ENCODE results near the gene SAFB.
"Not testable (repeated sequence)": the region's sequence is repeated elsewhere in the genome, so short reads cannot be mapped to it uniquely, and the experiment has no call there.

Gene SAFB

GRCh38 chr19:5695649-5696195, 72.8 kb downstream of the SAFB start:
- TF ChIP-seq Cebpa-rat (IDR thresholded peaks at IDR 0.05) = no peak
- H3K4me2 ChIP-seq = no peak overlapping the region
- no peaks in the 10 kb centered on the region for H3K9me3 ChIP-seq
- peaks cover 88% of the 10 kb centered on the region for H3K36me3 ChIP-seq
- no peak overlapping the region for H3K27ac ChIP-seq
- no peaks in the 10 kb centered on the region for H3K27me3 ChIP-seq
- peaks cover 100% of the 10 kb centered on the region for H4K20me1 ChIP-seq
- no peak overlapping the region for H3K4me3 ChIP-seq
- peaks cover 41% of the 10 kb centered on the region for H3K4me1 ChIP-seq
- no peak overlapping the region for H3K9ac ChIP-seq

DNA sequence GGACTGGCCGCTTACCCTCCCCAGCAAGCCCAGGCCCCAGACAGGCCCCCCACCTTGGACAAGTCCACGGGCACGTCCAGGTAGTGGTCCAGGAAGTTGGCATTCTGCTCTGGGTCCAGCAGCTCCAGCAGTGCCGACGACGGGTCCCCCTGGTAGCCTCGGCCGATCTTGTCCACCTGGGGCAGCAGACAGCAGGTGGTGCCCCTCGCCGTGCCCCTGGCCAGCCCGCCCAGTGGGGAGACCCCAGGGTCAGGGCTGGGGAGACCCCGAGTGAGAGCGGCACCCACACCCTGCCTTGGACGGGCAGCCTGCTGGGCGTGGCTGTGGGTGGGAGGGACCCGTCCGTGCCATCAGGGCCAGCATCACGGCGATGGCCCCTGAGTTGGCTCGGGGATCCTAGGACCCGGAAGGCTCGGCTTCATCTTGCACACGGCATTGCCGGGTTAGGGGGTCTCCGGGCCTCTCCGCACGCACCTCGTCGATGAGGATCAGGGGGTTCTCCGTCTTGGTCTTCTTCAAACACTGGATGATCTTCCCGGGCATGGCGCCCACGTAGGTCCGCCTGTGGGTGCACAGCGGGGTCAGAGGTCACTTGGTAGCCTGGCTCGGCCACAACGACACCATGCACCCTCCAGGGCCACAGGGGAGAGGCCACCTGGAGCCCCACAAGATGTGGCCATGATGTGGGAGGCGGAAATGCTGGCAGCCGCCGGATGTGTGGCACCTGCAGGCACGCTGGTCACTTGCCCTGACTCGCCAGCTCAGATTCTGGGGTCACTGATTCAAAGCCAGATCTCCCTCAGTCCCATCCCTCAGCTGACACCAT, 73.5 kb downstream of the SAFB start:
- TF ChIP-seq Cebpa-rat (IDR thresholded peaks at IDR 0.05) = no peak
- no peak overlapping the region for H3K4me3 ChIP-seq
- H3K27ac ChIP-seq = no peak overlapping the region
- H3K9me3 ChIP-seq = no peaks in the 10 kb centered on the region
- H3K27me3 ChIP-seq = no peaks in the 10 kb centered on the region
- H3K4me1 ChIP-seq = peaks cover 44% of the 10 kb centered on the region
- no peak overlapping the region for H3K4me2 ChIP-seq
- H3K9ac ChIP-seq = no peak overlapping the region
- H4K20me1 ChIP-seq = peaks cover 100% of the 10 kb centered on the region
- peaks cover 94% of the 10 kb centered on the region for H3K36me3 ChIP-seq

GRCh38 chr19:5697022-5697889, 74.4 kb downstream of the SAFB start:
- Histone ChIP-seq H4K20me1 (peaks cover 92% of the 10 kb centered on the region), H3K27ac (no peak overlapping the region), H3K36me3 (peaks cover 94% of the 10 kb centered on the region), H3K4me2 (no peak overlapping the region), H3K4me1 (peaks cover 37% of the 10 kb centered on the region), H3K9me3 (no peaks in the 10 kb centered on the region; the same call in 1 of the 2 replicates), H3K4me3 (no peak overlapping the region), H3K9ac (no peak overlapping the region), H3K27me3 (no peaks in the 10 kb centered on the region)
- no peak for TF ChIP-seq Cebpa-rat (IDR thresholded peaks at IDR 0.05)

- Histone ChIP-seq H3K27ac (no peak overlapping the region), H3K9ac (no peak overlapping the region), H3K4me1 (peaks cover 31% of the 10 kb centered on the region), H3K36me3 (peaks cover 89% of the 10 kb centered on the region), H3K4me2 (peak overlapping the region; percentile 61), H3K9me3 (peaks cover under 1% of the 10 kb centered on the region; the same call in 1 of the 2 replicates), H3K27me3 (no peaks in the 10 kb centered on the region), H3K4me3 (no peak overlapping the region), H4K20me1 (peaks cover 84% of the 10 kb centered on the region)
- TF ChIP-seq Cebpa-rat (IDR thresholded peaks at IDR 0.05) = no peak
Measured at GRCh38 chr19:5697890-5698634, 75.2 kb downstream of the SAFB start.

GRCh38 chr19:5698635-5699422, 75.9 kb downstream of the SAFB start:
- peaks cover 82% of the 10 kb centered on the region for H4K20me1 ChIP-seq
- no peak overlapping the region for H3K9ac ChIP-seq

GRCh38 chr19:5700455-5701092, 77.7 kb downstream of the SAFB start:
- TF ChIP-seq Cebpa-rat (IDR thresholded peaks at IDR 0.05) = no peak
- Histone ChIP-seq H3K36me3 (peaks cover 89% of the 10 kb centered on the region), H3K4me2 (no peak overlapping the region), H3K9me3 (peaks cover 6% of the 10 kb centered on the region; the same call in 1 of the 2 replicates), H3K27ac (no peak overlapping the region), H4K20me1 (peaks cover 82% of the 10 kb centered on the region), H3K9ac (no peak overlapping the region), H3K4me1 (peaks cover 31% of the 10 kb centered on the region), H3K4me3 (no peak overlapping the region), H3K27me3 (no peaks in the 10 kb centered on the region)

More at GRCh38 chr19:5698635-5699422, 75.9 kb downstream of the SAFB start:
- peaks cover 89% of the 10 kb centered on the region for H3K36me3 ChIP-seq
- H3K4me3 ChIP-seq = no peak overlapping the region
- no peaks in the 10 kb centered on the region for H3K27me3 ChIP-seq
- peaks cover 6% of the 10 kb centered on the region; the same call in 1 of the 2 replicates for H3K9me3 ChIP-seq
- TF ChIP-seq Cebpa-rat (IDR thresholded peaks at IDR 0.05) = no peak
- peak overlapping the region; percentile 61 for H3K4me2 ChIP-seq
- H3K27ac ChIP-seq = peak overlapping the region; percentile 57; the same call in 1 of the 2 replicates
- H3K4me1 ChIP-seq = peaks cover 31% of the 10 kb centered on the region

DNA sequence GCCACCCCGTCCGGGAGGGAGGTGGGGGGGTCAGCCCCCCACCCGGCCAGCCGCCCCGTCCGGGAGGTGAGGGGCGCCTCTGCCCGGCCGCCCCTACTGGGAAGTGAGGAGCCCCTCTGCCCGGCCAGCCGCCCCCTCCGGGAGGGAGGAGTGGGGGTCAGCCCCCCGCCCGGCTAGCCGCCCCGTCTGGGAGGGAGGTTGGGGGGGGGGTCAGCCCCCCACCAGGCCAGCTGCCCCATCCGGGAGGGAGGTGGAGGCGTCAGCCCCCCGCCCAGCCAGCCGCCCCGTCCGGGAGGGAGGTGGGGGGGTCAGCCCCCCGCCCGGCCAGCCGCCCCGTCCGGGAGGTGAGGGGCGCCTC, 79.1 kb downstream of the SAFB start:
- H3K27ac ChIP-seq, H3K27me3 ChIP-seq, H3K4me3 ChIP-seq, H3K9ac ChIP-seq, H3K9me3 ChIP-seq, H3K4me2 ChIP-seq: not testable (repeated sequence)
- peaks cover 82% of the 10 kb centered on the region for H4K20me1 ChIP-seq
- H3K36me3 ChIP-seq = peaks cover 89% of the 10 kb centered on the region
- H3K4me1 ChIP-seq = peaks cover 31% of the 10 kb centered on the region

All from BLaER1 (cell line).